ENCODE measurements around the gene SLU7. TPM values are rescaled to one million over a fixed set of nuclear protein-coding genes. Genes with fewer than 3 reads are reported as not detected.

Gene SLU7
- total and polyA plus RNA-seq, 2 donors (not counting 1 experiment from before 2014, with no cell fraction given), result 47.1 to 79.4 TPM

- TF ChIP-seq EZH2 (IDR thresholded peaks at IDR 0.05; ENCODE audit: low read length, missing control alignments), result no peak
- TF ChIP-seq CTCF (conservative IDR thresholded peaks at IDR 0.05 in 1 of 2, IDR thresholded peaks at IDR 0.05 in 1 of 2; ENCODE audit: low read depth in 1 of 2, low read length in 2 of 2), result no peak
- H3K9ac ChIP-seq (ENCODE audit: insufficient read depth, low read length), result no peak overlapping the region
- no peak overlapping the region for H3K27ac ChIP-seq (ENCODE audit: insufficient read depth, low read length)
- H2AFZ ChIP-seq (ENCODE audit: low read length), result no peak overlapping the region
- no peak overlapping the region for H3K4me2 ChIP-seq (ENCODE audit: extremely low read depth, insufficient read depth, low read length)
- H4K20me1 ChIP-seq (ENCODE audit: control insufficient read depth, extremely low read depth, insufficient read depth, low read length), result no peaks in the 10 kb centered on the region
- no peaks in the 10 kb centered on the region for H3K79me2 ChIP-seq (ENCODE audit: control insufficient read depth, insufficient read depth, low read length)
- no peak for DNase-seq (ENCODE audit: low read depth in 2 of 2)
- H3K27me3 ChIP-seq (ENCODE audit: control insufficient read depth, insufficient read depth, low read length), result no peaks in the 10 kb centered on the region
- peaks cover 5% of the 10 kb centered on the region for H3K4me1 ChIP-seq (ENCODE audit: control insufficient read depth, extremely low read depth, insufficient read depth, low read length)
- no peaks in the 10 kb centered on the region for H3K9me3 ChIP-seq (ENCODE audit: control insufficient read depth, insufficient read depth, low read depth, low read length)
- H3K36me3 ChIP-seq (ENCODE audit: control insufficient read depth, insufficient read depth, low read length), result no peaks in the 10 kb centered on the region
- no peak overlapping the region for H3K4me3 ChIP-seq (replicated peaks in 1 of 4; ENCODE audit: control extremely low read depth in 1 of 4, insufficient read depth in 1 of 4, low read depth in 3 of 4, low read length in 4 of 4)
Measured at GRCh38 chr5:160353379-160353778, 65.5 kb downstream of the SLU7 start.

DNA sequence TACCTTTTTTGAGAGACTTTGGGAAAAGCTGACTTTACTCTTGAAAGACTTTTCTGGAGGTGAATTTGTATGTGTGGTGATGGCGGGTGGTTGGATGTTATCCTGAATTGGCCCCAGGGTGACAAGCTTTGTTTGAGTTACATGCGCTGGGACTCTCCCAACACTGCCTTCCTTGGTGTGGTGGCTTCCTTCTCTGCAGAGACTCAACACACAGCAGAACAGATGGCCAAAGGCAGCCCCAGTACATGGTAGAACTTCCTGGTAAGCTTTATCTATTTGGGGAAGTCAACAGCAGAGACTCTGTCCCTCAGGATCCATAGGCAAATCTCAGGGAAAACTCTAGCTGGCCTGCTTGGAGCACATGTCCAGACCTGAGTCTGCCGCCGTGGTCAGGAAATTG is 66.6 kb downstream of the SLU7 start:
- Histone ChIP-seq H3K4me2 (ENCODE audit: extremely low read depth, insufficient read depth, low read length) (no peak overlapping the region), H3K9ac (ENCODE audit: insufficient read depth, low read length) (no peak overlapping the region), H3K79me2 (ENCODE audit: control insufficient read depth, insufficient read depth, low read length) (no peaks in the 10 kb centered on the region), H3K27me3 (ENCODE audit: control insufficient read depth, insufficient read depth, low read length) (no peaks in the 10 kb centered on the region), H3K36me3 (ENCODE audit: control insufficient read depth, insufficient read depth, low read length) (no peaks in the 10 kb centered on the region), H3K4me3 (replicated peaks in 1 of 4; ENCODE audit: control extremely low read depth in 1 of 4, insufficient read depth in 1 of 4, low read depth in 3 of 4, low read length in 4 of 4) (no peak overlapping the region), H3K9me3 (ENCODE audit: control insufficient read depth, insufficient read depth, low read depth, low read length) (no peaks in the 10 kb centered on the region), H2AFZ (ENCODE audit: low read length) (no peak overlapping the region), H3K4me1 (ENCODE audit: control insufficient read depth, extremely low read depth, insufficient read depth, low read length) (no peaks in the 10 kb centered on the region), H4K20me1 (ENCODE audit: control insufficient read depth, extremely low read depth, insufficient read depth, low read length) (no peaks in the 10 kb centered on the region), H3K27ac (ENCODE audit: insufficient read depth, low read length) (no peak overlapping the region)
- no peak for DNase-seq (ENCODE audit: low read depth in 2 of 2)
- TF ChIP-seq EZH2 (IDR thresholded peaks at IDR 0.05; ENCODE audit: low read length, missing control alignments), result no peak
- no peak for TF ChIP-seq CTCF (conservative IDR thresholded peaks at IDR 0.05 in 1 of 2, IDR thresholded peaks at IDR 0.05 in 1 of 2; ENCODE audit: low read depth in 1 of 2, low read length in 2 of 2)

Other genes with a start within 250 kb of the SLU7 start
- gene FABP6, start 189.6 kb downstream of the SLU7 start, total RNA-seq, result not detected in 2 replicates
- not detected in 2 replicates for gene FABP6, start 189.6 kb downstream of the SLU7 start, polyA plus RNA-seq
- 0.26 TPM in 1 of 2 replicates, not detected in the other for gene CCNJL, start 106.5 kb downstream of the SLU7 start, total RNA-seq
- gene CCNJL, start 106.5 kb downstream of the SLU7 start, polyA plus RNA-seq, result 0.68 and 0.73 TPM in 2 replicates
- gene C1QTNF2, start 48.5 kb downstream of the SLU7 start, total RNA-seq, result 0.77 and 2.3 TPM in 2 replicates
- gene C1QTNF2, start 48.5 kb downstream of the SLU7 start, polyA plus RNA-seq, result 2.3 and 4.5 TPM in 2 replicates
- gene FAM200C, start 19.0 kb downstream of the SLU7 start, total RNA-seq, result 4.9 and 5.3 TPM in 2 replicates
- 1.8 and 4.0 TPM in 2 replicates for gene FAM200C, start 19.0 kb downstream of the SLU7 start, polyA plus RNA-seq
- gene PTTG1, start 2.8 kb upstream of the SLU7 start, total RNA-seq, result 17.5 and 77.5 TPM in 2 replicates
- 108 and 363 TPM in 2 replicates for gene PTTG1, start 2.8 kb upstream of the SLU7 start, polyA plus RNA-seq